ENCODE results near the gene CUX1.
"Not testable (repeated sequence)": the region's sequence is repeated elsewhere in the genome, so short reads cannot be mapped to it uniquely, and the experiment has no call there.

Gene CUX1

DNA sequence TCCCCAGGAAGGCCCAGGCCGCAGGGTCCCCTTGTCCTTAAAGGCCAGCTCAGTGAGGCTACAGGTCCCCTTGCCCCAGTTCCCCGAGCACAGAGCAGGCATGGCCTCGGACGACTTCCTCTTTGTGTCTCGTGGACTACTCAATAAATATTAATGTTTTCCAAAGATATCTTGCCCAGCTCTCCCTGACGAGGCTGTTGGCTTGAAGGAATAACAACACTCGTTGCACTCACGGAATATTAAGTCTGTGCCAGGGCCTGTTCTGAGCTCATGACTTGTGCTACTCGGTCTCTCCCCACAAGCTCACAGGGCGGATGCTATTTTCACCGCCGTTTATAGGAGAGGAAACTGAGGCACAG, 68.2 kb downstream of the CUX1 start:
- peaks cover 100% of the 10 kb centered on the region for H3K79me2 ChIP-seq (ENCODE audit: insufficient read depth, low read length)
- peaks cover 7% of the 10 kb centered on the region; the same call in 1 of the 2 replicates for H3K36me3 ChIP-seq (ENCODE audit: insufficient read depth, low read length)
- peaks cover 94% of the 10 kb centered on the region for H4K20me1 ChIP-seq (ENCODE audit: insufficient read depth, low read length)
- no peak overlapping the region for H3K9ac ChIP-seq (ENCODE audit: low read depth, low read length)
- no peak overlapping the region for H3K4me3 ChIP-seq (ENCODE audit: low read depth in 1 of 2, low read length in 2 of 2)
- TF ChIP-seq, protein P1, sequence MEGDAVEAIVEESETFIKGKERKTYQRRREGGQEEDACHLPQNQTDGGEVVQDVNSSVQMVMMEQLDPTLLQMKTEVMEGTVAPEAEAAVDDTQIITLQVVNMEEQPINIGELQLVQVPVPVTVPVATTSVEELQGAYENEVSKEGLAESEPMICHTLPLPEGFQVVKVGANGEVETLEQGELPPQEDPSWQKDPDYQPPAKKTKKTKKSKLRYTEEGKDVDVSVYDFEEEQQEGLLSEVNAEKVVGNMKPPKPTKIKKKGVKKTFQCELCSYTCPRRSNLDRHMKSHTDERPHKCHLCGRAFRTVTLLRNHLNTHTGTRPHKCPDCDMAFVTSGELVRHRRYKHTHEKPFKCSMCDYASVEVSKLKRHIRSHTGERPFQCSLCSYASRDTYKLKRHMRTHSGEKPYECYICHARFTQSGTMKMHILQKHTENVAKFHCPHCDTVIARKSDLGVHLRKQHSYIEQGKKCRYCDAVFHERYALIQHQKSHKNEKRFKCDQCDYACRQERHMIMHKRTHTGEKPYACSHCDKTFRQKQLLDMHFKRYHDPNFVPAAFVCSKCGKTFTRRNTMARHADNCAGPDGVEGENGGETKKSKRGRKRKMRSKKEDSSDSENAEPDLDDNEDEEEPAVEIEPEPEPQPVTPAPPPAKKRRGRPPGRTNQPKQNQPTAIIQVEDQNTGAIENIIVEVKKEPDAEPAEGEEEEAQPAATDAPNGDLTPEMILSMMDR (IDR thresholded peaks at IDR 0.05; ENCODE audit: borderline replicate concordance, extremely low read depth, low read length, poor library complexity, severe bottlenecking), result no peak
- TF ChIP-seq EZH2 (IDR thresholded peaks at IDR 0.05; ENCODE audit: borderline replicate concordance, low read depth, low read length, severe bottlenecking), result no peak
- H2AFZ ChIP-seq (ENCODE audit: low read depth, low read length), result no peak overlapping the region
- H3K4me2 ChIP-seq (ENCODE audit: insufficient read depth, low read length), result no peak overlapping the region
- DNase-seq (no peak), ATAC-seq (ENCODE audit: insufficient read depth, low read depth) (no peak)
- H3K27ac ChIP-seq (ENCODE audit: low read length), result no peak overlapping the region
- no peaks in the 10 kb centered on the region for H3K9me3 ChIP-seq (ENCODE audit: insufficient read depth, low read length, severe bottlenecking)
- no peaks in the 10 kb centered on the region for H3K27me3 ChIP-seq (ENCODE audit: insufficient read depth, low read length, poor library complexity)
- peaks cover 15% of the 10 kb centered on the region for H3K4me1 ChIP-seq (ENCODE audit: insufficient read depth, low read length)

DNA sequence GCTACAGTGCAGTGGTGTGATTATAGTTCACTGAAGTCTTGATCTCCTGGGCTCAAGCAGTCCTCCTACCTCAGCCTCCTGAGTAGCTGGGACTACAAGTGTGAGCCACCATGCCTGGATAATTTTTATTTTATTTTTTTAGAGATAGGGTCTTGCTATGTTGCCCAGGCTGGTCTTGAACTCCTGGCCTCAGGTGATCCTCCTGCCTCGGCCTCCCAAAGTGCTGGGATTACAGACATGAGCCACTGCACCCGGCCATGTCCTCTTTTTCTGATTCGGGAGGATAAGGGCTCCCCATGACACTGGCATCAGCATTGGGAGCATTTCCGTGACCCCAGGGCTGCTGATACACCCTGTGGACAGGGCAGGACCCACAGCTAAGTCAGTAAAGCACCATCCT, 69.9 kb downstream of the CUX1 start:
- peaks cover 15% of the 10 kb centered on the region for H3K4me1 ChIP-seq (ENCODE audit: insufficient read depth, low read length)
- H3K4me3 ChIP-seq (ENCODE audit: low read depth in 1 of 2, low read length in 2 of 2); DNase-seq; H3K27me3 ChIP-seq (ENCODE audit: insufficient read depth, low read length, poor library complexity); H3K9me3 ChIP-seq (ENCODE audit: insufficient read depth, low read length, severe bottlenecking); H3K36me3 ChIP-seq (ENCODE audit: insufficient read depth, low read length); H3K4me2 ChIP-seq (ENCODE audit: insufficient read depth, low read length); ATAC-seq (ENCODE audit: insufficient read depth, low read depth); H3K9ac ChIP-seq (ENCODE audit: low read depth, low read length); H2AFZ ChIP-seq (ENCODE audit: low read depth, low read length); H3K27ac ChIP-seq (ENCODE audit: low read length): not testable (repeated sequence)
- peaks cover 100% of the 10 kb centered on the region for H3K79me2 ChIP-seq (ENCODE audit: insufficient read depth, low read length)
- peaks cover 94% of the 10 kb centered on the region for H4K20me1 ChIP-seq (ENCODE audit: insufficient read depth, low read length)

DNA sequence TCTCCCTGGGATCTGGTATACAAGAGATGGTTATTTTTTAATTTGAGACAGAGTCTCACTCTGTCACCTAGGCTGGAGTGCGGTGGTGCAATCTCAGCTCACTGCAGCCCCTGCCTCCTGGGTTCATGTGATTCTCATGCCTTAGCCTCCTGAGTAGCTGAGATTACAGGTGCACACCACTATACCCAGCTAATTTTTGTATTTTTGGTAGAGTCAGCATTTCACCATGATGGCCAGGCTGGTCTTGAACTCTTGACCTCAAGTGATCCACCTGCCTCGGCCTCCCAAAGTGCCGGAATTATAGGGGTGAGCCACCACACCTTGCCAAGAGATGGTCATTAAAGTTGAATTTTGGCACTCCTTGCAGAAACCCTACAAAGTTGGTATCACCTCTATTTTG, 71.1 kb downstream of the CUX1 start:
- peaks cover 99% of the 10 kb centered on the region for H3K79me2 ChIP-seq (ENCODE audit: insufficient read depth, low read length)
- not testable (repeated sequence) for H3K27me3 ChIP-seq (ENCODE audit: insufficient read depth, low read length, poor library complexity); H3K9ac ChIP-seq (ENCODE audit: low read depth, low read length); H3K4me3 ChIP-seq (ENCODE audit: low read depth in 1 of 2, low read length in 2 of 2); ATAC-seq (ENCODE audit: insufficient read depth, low read depth); H3K9me3 ChIP-seq (ENCODE audit: insufficient read depth, low read length, severe bottlenecking); H2AFZ ChIP-seq (ENCODE audit: low read depth, low read length); H3K27ac ChIP-seq (ENCODE audit: low read length); H3K36me3 ChIP-seq (ENCODE audit: insufficient read depth, low read length); H3K4me2 ChIP-seq (ENCODE audit: insufficient read depth, low read length); DNase-seq
- H4K20me1 ChIP-seq (ENCODE audit: insufficient read depth, low read length), result peaks cover 88% of the 10 kb centered on the region
- H3K4me1 ChIP-seq (ENCODE audit: insufficient read depth, low read length), result peaks cover 15% of the 10 kb centered on the region

DNA sequence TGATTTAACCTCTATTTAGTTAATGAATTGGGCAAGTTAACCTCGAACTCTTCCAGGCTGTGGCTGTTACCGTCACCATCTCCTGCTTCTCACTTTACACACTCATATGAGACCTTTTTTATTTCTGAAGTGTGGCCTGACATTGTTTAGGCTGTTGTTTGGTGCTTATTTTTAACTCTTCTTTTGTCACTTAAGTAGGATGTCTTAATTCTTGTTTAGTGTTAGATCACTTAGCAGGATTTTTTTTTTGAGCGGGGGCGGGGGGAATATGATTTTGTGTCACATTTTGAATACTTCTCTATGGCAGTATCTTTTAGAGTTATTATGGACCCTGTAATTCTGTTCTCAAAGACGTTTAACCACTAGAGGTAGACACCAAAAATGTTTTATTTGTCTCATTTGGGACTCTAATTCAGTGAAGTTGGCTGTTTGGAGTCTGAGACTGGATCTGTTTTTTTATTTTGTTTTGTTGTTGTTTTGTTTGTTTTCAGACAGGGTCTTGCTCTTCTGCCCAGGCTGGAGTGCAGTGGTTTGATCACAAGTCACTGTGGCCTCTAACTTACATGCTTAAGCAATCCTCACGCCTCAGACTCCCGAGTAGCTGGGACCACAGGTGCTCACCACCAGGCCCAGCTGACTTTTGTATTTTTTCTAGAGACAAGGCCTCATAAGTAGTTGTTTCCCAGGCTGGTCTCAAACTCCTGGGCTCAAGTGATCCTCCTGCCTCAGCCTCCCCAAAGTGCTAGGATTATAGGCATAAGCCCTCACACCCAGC, 73.5 kb downstream of the CUX1 start:
- ATAC-seq (ENCODE audit: insufficient read depth, low read depth) (0 out of 3 replicates have a peak, but pooled peaks have one; percentile 40), DNase-seq (no peak)
- Histone ChIP-seq H3K27ac (ENCODE audit: low read length) (no peak overlapping the region), H3K27me3 (ENCODE audit: insufficient read depth, low read length, poor library complexity) (no peaks in the 10 kb centered on the region), H3K36me3 (ENCODE audit: insufficient read depth, low read length) (peaks cover 8% of the 10 kb centered on the region; the same call in 1 of the 2 replicates), H3K79me2 (ENCODE audit: insufficient read depth, low read length) (peaks cover 98% of the 10 kb centered on the region), H2AFZ (ENCODE audit: low read depth, low read length) (no peak overlapping the region), H3K4me2 (ENCODE audit: insufficient read depth, low read length) (no peak overlapping the region), H3K4me3 (ENCODE audit: low read depth in 1 of 2, low read length in 2 of 2) (no peak overlapping the region), H3K4me1 (ENCODE audit: insufficient read depth, low read length) (no peaks in the 10 kb centered on the region), H3K9ac (ENCODE audit: low read depth, low read length) (no peak overlapping the region), H3K9me3 (ENCODE audit: insufficient read depth, low read length, severe bottlenecking) (no peaks in the 10 kb centered on the region), H4K20me1 (ENCODE audit: insufficient read depth, low read length) (peaks cover 78% of the 10 kb centered on the region)
- TF ChIP-seq EZH2 (IDR thresholded peaks at IDR 0.05; ENCODE audit: borderline replicate concordance, low read depth, low read length, severe bottlenecking), result no peak
- TF ChIP-seq, protein P1 (IDR thresholded peaks at IDR 0.05; ENCODE audit: borderline replicate concordance, extremely low read depth, low read length, poor library complexity, severe bottlenecking), result no peak
